Measurements from ENCODE around the gene BRICD5.
"Not testable (repeated sequence)": the region's sequence is repeated elsewhere in the genome, so short reads cannot be mapped to it uniquely, and the experiment has no call there.

Gene BRICD5

DNA sequence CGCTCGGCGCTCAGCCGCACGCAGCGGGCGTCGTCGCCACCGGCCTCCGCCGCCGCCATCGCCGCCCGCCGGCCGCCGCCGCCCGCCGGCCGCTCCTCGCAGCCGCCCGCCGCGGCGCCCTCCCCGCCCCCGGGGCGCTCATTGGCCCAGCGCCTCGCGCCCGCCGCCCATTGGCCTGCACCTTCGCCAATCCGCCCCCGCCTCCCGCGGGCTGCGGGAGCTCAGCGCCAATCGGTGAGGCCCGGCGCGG lies 4.0 kb upstream of the BRICD5 start, which contains the start of gene PGP:
TSS of gene PGP (minus strand) at position 122 of the 250 bp plus-strand sequence. CDS start at position 59, 63 bp downstream.
- DNase-seq = no peak

DNA sequence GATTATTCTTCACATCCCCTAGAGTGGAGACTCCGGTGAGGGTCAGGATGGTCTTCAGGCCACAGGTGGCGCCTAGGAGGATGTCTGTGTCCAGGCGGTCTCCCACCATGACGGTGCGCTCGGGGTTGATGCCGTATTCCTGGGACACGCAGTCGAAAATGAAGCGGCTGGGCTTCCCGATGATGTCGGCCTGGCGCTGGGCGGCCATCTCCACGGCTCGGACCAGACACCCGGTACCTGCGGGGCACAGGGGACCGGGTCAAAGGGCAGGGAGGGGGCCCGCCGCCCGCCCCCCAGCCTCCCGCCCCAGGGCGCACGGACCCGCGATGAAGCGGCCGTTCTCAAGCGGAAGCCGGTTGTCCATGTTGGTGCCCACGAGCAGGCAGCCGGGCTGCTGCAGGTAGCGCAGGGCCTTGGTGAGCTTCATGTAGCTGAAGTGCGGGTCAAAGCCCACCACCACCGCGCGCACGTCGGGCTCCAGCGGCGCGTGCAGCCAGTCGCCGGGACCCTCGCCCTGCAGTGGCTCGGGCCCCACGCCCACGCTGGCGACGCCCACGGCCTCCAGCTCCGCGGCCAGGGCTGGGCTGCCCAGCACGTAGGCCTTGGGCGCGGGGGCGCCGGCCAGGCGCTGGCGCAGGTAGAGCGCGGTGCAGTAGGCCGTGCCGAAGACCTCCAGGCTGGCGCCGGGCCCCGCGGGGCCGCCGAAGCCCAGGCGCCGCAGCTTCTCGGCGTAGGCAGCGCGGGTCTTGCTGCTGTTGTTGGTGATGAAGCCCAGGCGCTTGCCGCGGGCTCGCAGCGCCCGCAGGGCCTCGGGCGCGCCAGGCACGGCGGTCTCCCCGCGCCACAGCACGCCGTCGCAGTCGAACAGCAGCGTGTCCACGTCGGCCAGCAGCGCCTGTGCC lies 3.4 kb upstream of the BRICD5 start:
- no peak for DNase-seq

DNA sequence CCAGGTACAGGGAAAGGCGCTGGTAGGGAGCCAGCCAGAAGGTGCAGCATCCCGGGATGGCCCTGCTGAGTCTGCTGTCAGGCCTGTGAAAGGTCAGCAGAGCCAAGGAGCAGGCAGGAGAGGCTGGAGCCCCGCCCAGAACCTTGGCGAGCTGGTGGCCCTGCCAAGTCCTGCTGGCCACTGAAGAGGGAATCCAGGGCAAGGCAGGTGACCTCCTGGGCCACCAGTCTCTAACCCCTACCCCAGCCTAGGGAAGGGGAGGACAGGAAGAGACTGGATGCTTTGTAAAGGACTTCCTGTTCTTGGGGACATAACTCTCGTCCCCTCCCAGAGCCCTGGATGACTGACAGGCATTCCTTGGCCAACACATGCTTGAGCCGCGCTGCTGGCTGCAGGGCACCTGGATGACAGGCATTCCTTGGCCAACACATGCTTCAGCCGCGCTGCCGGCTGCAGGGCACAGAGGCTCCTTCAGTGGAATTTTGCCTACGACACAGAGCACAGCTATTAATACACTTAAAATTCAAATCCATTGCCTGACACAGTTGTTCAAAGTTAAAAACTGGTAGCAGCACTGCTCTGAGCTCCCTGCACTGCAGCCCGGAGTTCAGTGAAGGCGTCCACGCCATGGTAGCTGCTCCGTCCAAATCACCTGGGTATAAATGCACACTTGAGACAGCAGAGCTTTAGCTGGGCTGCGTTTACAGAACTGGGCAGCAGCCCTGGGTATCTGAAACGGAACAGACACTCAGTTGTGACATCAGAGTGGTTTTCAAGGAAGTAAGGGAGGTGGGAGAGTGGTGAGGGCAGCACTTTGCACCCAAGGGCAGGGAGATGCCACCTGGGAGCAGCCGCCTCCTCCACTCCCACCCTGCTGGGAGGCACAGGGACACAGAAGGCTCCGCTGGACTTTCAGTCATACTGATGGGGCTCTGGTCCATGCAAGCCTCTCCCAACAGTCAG lies 2.0 kb upstream of the BRICD5 start:
- DNase-seq = no peak

DNA sequence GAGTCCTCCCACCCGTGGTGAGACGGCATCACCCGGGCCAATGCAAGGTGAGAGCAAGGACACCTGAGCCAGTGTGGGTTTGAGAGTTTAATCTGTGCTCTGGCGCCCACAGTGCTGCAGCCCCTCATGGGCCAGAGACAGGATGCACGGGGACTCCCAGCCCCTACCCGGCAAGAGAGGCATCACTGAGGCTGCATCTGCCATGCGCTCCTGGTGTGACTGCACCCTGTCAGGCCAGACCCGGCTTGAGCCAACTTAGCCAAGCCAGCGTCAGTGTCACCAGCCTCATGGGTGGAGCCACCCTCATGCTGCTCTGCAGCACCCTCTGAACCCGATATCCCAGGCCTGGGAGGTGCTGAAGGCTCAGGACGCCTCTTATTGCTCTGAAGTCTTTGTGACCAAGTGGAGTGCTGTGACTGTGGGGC lies 1.3 kb upstream of the BRICD5 start:
- DNase-seq = no peak

DNA sequence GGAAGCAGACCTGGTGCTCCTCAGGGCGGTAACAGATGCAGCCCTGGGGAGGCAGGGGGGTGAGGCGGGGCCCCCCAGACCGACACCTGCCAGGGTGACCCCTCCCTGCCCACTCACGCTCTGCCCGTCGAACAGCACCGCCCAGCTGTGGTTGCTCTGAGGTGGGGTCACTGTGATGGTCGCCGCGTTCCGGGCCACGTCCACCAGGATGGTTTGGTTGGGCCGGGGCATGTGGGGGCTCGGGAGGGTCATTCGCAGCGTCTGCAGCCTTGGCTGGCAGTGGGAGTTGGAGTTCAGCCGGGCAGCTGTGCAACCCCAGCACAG lies 692 bp downstream of the BRICD5 start:
- DNase-seq = no peak

DNA sequence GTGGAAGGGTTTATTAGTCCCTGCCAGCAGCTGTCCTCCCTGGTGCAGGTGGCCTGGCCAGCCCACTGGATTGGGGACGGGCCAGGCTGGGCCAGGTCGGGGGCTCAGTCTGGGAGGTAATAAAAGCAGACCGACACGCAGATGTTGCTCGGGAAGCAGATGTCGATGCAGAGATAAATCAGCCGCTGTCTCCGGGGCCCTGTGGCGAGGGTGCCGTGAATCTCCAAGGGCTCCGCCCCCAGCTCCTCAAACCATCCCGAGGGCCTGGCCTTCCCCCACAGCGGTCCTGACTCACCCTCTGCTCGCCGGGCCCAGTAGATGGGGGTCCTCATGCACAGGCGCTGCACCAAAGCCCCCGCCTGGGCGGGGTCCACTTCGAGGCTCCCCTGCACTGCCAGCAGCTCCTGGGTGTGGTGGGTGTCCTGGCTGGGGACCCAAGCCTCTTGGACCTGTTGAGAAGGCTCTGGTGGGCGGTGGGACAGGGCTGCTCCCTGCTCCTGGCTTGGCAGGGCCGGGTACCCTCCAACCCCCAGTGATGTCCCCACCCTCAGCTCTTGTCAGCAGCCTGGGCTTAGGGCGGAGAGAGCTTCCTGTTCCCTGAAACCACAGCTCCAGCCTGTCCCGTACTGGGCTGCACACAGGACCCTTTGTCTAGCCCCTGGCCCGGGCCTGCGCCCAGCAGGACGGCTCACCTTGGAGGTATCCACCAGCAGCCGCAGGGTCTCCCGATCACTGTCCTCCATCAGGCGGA lies 1.2 kb downstream of the BRICD5 start:
- no peak for DNase-seq

DNA sequence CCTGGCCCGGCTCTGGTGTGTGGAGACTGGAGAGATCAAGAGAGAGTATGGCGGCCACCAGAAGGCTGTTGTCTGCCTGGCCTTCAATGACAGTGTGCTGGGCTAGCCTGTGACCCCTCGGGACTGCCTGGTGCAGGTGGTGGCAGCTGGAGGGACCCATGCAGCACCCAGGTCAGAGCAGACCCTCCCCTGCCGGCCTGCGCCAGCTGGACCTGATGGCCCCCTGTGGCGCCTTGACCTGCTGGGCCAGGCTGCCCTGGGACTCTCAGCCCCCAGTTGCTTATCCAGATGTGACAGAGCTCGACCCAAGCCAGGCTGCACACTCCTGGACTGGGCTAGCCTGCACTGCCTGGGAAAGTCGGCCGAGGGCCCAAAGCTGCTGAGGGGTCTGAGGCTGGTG lies 1.9 kb downstream of the BRICD5 start:
- no peak for DNase-seq

DNA sequence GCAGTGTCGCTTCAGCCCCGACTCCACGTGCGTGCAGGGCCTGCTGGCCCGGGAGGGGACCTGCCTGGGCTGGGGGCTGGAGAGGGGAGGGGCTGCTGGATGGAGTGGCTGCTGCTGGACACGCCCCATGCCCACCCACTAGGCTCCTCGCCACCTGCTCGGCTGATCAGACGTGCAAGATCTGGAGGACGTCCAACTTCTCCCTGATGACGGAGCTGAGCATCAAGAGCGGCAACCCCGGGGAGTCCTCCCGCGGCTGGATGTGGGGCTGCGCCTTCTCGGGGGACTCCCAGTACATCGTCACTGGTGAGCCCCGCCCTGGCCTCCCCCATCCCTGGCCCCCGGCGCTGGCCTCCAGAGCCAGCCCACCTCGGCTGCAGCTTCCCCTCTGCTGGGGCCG lies 2.4 kb downstream of the BRICD5 start:
- no peak for DNase-seq

DNA sequence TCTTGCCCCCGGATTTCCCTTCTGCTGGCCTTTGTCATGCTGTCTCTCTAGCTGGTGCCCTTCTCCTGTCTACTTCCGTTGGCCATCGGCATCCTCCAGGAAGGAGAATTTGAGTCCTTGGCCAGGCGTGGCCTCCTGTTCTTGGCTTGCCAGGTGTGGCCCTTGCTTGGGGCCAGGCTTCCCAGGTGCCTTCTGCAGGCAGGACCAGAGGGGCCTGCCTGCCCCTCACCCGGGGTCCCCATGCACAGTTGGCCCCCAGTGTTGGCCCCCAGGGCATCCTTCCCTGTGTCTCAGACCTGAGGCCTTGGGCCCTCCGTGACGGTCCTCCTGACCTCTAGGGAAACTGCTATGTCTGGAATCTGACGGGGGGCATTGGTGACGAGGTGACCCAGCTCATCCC lies 2.8 kb downstream of the BRICD5 start:
- no peak for DNase-seq

DNA sequence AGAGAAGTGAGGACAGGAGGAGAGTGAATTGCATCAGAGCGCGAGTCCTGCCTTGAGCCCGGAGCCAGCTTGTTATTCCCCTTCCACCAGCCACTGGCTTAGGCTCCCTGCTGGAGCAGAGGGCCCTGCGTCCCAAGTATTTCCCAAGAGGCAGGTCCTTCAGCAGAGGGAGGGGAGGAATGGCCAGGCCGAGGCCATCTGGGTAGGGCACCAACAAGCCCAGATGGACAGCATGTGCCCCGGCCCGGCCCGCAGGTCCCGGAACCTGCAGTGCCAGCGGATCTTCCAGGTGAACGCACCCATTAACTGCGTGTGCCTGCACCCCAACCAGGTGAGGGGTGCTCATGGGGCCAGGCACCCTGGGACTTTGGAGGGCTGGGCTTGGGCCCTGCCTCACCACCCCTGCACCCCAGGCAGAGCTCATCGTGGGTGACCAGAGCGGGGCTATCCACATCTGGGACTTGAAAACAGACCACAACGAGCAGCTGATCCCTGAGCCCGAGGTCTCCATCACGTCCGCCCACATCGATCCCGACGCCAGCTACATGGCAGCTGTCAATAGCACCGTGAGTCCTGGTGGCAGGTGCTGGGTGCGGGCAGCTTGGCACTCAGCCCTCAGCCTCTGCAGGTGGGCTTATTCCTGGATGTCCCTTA lies 3.8 kb downstream of the BRICD5 start:
- DNase-seq = no peak

DNA sequence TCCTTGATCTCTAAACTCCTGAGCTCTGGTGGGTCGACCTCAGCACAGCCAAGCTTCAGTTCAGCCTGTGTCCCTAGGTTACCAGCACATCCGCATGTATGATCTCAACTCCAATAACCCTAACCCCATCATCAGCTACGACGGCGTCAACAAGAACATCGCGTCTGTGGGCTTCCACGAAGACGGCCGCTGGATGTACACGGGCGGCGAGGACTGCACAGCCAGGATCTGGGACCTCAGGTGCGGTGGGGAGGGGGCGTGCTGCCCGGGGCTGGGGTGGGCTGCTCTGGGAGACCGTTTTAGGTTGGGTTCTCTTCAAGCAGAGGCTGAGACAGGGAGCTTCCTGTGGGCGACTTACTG lies 4.3 kb downstream of the BRICD5 start:
- DNase-seq = no peak

DNA sequence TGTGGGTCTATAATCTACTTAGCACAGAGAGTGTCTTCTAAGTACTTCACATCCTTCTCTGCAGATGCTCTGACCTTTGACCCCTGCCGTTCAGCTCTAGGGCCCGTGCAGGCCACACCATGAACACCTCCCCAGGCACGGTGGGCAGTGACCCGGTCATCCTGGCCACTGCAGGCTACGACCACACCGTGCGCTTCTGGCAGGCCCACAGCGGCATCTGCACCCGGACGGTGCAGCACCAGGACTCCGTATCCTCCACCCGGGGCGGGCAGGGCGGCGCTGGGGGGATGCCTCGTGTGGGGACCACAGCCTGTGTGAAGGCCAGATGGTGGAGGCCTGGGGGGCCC lies 4.7 kb downstream of the BRICD5 start:
- DNase-seq = no peak

DNA sequence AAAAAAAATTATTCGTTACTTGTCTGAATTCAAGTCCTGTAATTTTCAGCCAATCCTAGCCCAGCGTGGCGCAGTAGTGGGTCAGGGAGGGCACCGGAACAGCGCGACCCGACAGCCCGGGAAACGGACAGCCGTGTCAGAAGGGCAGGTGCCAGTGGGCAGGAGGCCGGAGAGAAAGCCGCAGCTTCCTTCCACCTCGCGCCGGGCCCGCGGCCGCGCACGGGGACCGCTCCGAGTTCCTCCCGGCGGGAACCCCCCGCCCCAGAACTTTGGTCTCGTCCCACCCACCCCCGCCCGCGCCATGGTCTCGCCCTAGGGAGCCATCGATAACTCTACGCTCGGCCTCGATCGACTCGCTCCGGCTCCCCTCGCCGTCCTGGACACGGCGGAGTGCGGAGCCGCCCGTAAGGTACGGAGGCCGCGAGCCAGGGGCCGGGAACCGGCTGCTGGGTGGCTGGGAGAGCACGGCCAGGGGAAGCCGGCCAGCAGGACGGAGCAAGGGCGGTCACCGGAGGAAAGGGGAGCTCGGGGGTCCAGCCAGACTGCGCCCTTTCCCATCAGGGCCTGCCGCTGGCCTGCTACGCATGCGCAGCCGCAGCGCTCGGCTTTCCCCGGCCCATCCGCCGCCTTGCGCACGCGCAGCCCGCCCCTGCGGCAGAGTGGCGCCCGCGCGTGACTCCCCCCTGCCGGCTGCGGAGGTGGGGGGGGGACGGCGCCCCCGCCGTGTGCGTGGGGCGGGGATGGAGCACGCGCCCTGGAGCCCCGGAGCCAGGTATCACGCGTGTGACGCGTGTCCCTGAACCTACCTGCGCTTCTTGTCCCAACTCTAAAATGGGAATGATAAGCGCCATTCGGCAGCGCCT lies 5.3 kb downstream of the BRICD5 start, which contains the start of gene MLST8:
TSS of gene MLST8 (plus strand) at position 351 of the 863 bp plus-strand sequence. CDS start 632 bp downstream, outside the sequence.
- peak; percentile 78 to 90 for DNase-seq

DNA sequence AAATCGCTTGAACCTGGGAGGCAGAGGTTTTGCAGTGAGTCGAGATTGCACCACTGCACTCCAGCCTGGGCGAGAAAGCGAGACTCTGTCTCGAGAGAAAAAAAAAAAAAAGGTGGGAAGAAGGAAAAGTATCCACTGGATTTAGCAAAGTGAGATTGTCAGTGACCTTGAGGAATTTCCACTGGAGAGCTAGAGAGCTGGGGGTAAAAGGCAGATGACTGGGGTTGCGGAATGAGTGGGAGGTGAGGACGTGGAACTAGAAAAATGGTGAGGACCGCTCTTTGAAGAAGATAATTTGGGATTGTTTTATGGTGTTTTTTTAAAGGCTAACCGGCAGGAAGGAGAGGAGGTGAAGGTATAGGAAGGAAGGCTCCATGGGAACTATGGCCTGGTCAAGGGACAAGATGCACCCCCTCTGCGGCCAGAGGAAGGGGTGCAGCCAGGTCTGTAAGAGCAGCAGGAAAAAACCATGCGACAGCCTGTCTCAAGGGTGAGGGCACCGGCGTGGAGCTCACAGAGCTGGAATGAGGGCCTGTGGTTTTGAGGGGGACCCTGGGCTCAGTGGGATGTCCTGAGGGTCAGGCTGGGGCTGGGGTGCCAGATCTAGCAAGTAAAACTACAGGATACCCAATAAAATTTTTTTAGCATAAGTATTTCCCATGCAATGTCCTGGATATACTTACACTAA lies 6.1 kb downstream of the BRICD5 start:
- DNase-seq = no peak

DNA sequence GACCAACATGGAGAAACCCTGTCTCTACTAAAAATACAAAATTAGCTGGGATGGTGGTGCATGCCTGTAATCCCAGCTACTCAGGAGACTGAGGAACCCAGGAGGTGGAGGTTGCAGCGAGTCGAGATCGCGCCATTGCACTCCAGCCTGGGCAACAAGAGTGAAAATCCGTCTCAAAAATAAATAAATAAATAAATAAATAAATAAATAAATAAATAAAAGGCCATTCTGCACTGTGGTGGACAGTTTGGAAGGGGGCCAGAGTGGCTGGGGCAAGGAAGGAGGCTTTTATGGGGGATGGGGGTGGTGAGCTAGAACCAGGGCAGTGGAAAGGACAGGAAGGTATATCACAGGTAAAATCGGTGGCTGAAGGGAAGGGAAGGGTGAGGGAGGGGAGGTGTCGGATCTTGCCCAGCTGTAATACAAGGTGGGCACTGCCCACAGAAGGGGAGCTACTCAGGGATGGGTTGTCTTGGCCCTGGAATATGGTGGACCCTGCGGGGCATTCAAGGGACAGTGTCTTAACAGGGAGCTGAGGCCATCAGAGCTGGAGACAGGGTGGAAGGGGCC lies 7.5 kb downstream of the BRICD5 start:
- DNase-seq = not testable (repeated sequence)

DNA sequence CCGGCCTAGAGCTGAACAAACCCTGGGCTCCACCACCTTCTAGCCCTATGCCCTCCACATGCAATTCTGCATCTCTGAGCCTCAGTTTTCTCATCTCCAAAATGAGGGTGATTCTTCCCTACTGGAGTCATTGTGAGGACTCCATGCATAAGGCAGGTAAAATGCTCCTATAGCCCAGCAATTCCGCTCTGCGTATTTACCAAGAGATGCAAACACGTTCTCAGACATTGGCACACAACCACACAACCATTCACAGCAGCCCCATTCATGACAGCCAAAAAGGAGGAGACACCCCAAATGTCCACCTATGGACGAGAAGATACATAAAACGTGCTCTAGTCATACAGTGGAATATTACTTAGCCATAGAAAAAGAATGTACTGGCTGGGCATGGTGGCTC lies 10.3 kb downstream of the BRICD5 start:
- DNase-seq = no peak

DNA sequence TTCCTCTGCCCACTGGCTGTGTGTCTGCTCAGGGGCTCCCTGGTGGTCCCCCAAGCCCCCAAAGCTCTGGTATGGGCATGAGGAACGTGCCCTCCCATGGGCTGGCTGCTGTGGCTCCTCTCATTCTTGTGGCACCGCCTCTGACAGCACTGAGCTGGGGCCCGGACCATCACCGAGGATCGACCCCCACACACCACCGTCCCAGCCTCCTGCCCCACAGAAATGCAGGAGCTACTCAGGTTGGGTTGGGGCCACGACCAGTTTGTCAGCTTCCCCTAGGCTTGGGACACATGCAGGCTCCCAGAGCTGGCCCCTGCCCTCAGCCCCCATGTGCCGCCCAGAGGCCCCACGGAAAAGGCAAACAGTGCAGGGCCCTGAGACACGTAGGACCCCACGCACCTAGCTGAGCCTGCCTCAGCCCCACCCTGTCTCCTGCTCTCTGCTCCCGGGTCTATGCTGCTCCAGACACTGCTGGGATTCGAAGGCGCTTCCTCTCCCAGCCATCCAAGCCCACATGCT lies 11.0 kb downstream of the BRICD5 start:
- no peak for DNase-seq

DNA sequence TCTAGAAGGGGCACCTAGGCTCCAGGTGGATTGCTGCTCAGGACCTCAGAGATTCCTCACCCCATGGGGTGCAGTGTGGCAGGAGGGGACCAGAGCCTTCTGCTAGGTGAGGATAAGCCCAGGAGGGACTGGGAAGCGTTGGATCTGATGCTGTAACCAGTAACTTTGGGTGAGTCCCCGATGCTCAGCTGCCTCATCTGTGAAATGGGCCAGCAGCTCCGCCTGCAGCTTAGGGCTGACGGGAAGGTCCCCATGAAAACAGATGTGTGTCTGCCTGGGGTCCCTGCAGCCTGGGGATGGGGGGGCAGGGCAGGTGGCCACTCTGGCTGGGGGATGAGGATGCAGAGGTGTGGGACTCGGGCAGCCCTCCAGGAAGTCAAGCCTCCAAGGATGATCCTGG lies 11.6 kb downstream of the BRICD5 start:
- DNase-seq = no peak

DNA sequence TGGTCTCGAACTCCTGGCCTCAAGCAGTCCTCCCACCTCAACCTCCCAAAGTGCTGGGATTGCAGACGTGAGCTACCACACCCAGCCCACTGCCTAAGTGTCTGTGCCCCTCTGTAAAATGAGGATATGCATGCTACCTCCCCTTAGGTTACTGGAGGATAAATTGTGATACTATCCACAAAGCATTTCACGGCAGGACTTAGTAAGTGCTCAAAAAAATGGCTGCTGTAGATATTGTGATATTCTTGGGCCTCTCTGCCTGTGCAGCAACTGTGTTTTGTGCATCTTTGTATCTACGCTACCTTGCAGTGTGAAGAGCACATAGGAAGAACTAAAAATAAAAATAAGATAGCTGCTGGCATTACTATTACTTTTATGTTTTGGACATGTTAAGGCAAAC lies 12.4 kb downstream of the BRICD5 start:
- DNase-seq = no peak

DNA sequence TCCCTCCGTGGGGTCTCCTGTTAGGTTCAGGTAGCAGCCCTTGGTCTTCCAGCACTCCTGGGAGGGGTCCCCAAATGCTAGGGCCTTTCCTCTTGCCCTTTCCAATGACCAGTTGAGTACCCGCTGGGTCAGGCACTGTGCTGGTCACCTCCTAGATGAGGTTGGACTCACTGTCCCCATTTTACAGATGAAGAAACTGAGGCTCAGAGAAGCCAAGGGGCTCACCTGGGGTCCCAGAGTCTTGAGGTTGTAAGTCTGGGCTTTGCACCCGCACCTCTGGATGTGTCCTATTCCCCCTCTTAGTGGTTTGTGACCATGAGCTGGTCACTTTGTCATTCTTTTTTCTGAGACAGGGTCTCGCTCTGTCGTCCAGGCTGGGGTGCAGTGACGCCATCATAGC lies 12.9 kb downstream of the BRICD5 start:
- DNase-seq = no peak
